A549 (cell line): Measurements from ENCODE around the gene CPE.

Source experiments
- CTCF ChIP-seq: fragments of >200 bp; sonication (Bioruptor Twin); formaldehyde crosslinking; IDR thresholded peaks from 3 replicates; pipeline ENCODE4 v1.5.1; 2016
- POLR2AphosphoS2 ChIP-seq: conservative IDR thresholded peaks from 2 replicates; pipeline ENCODE4 v1.6.1; 2012; ENCODE audit warnings: low read length, improper control_type of control experiment, inconsistent platforms
- USF2 ChIP-seq: fragments of 450-650 bp; IDR thresholded peaks from 2 replicates; pipeline ENCODE4 v1.6.1; 2014; ENCODE audit warnings: antibody characterized with exemption
- TF ChIP-seq, protein P1 (sequence below): fragments of >200 bp; sonication (Bioruptor Twin); formaldehyde crosslinking; IDR thresholded peaks from 3 replicates; pipeline ENCODE4 v1.6.1; 2016
- TF ChIP-seq, protein P2 (sequence below): IDR thresholded peaks from 2 replicates; pipeline ENCODE4 v1.6.1; 2012; ENCODE audit warnings: low read depth, borderline replicate concordance

- TF ChIP-seq POLR2AphosphoS2 (no peak), CTCF (no peak), USF2 (no peak)
- TF ChIP-seq, protein P1, sequence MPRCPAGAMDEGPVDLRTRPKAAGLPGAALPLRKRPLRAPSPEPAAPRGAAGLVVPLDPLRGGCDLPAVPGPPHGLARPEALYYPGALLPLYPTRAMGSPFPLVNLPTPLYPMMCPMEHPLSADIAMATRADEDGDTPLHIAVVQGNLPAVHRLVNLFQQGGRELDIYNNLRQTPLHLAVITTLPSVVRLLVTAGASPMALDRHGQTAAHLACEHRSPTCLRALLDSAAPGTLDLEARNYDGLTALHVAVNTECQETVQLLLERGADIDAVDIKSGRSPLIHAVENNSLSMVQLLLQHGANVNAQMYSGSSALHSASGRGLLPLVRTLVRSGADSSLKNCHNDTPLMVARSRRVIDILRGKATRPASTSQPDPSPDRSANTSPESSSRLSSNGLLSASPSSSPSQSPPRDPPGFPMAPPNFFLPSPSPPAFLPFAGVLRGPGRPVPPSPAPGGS: no peak
- TF ChIP-seq, protein P2, sequence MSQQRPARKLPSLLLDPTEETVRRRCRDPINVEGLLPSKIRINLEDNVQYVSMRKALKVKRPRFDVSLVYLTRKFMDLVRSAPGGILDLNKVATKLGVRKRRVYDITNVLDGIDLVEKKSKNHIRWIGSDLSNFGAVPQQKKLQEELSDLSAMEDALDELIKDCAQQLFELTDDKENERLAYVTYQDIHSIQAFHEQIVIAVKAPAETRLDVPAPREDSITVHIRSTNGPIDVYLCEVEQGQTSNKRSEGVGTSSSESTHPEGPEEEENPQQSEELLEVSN: no peak
Observed at GRCh38 chr4:165402375-165402774, 23.6 kb downstream of the CPE start.
